HepG2 (cell line): Measurements from ENCODE around the gene FAM229A. TPM values are rescaled to one million over a fixed set of nuclear protein-coding genes. Genes with fewer than 3 reads are reported as not detected.

ENCODE experiments used
- ASH2L ChIP-seq: fragments of 300-600, 200-600 bp; sonication (generic); IDR thresholded peaks from 2 replicates; pipeline ENCODE4 v1.7.0; 2017; ENCODE audit warnings: low read depth, mild to moderate bottlenecking, moderate library complexity, mixed read lengths, low read length; ENCODE audit not compliant: insufficient read length
- ETS1 ChIP-seq: sonication (generic); formaldehyde crosslinking; IDR thresholded peaks from 2 replicates; pipeline ENCODE4 v1.4.0; 2020; ENCODE audit warnings: missing genetic modification reagents
- HNRNPL ChIP-seq: fragments of 200-400 bp; formaldehyde crosslinking; IDR thresholded peaks from 2 replicates; pipeline ENCODE4 v1.6.1; 2017; ENCODE audit warnings: mild to moderate bottlenecking, low read depth, low read length
- ISL2 ChIP-seq: sonication (generic); formaldehyde crosslinking; IDR thresholded peaks from 2 replicates; pipeline ENCODE4 v1.5.0; 2020; ENCODE audit warnings: missing genetic modification reagents
- JARID2 ChIP-seq: sonication (generic); formaldehyde crosslinking; IDR thresholded peaks from 2 replicates; pipeline ENCODE4 v1.8.1; 2023; ENCODE audit warnings: missing genetic modification reagents, inconsistent platforms; ENCODE audit not compliant: insufficient replicate concordance
- KLF16 ChIP-seq, 2 experiments: sonication (generic) in 1 of 2; formaldehyde crosslinking in 1 of 2; IDR thresholded peaks; 2 replicates each; pipeline versions ENCODE4 v1.6.1 to v1.8.0; 2016 to 2023; ENCODE audit warnings: missing genetic modification reagents in 2 of 2, missing compliant biosample characterization in 1 of 2
- MTF1 ChIP-seq: sonication (generic); formaldehyde crosslinking; IDR thresholded peaks from 2 replicates; pipeline ENCODE4 v1.5.0; 2020; ENCODE audit warnings: missing genetic modification reagents
- MYNN ChIP-seq: sonication (generic); formaldehyde crosslinking; IDR thresholded peaks from 2 replicates; pipeline ENCODE4 v1.4.0; 2020; ENCODE audit warnings: mild to moderate bottlenecking, low read depth, missing genetic modification reagents
- REL ChIP-seq: sonication (generic); formaldehyde crosslinking; conservative IDR thresholded peaks from 2 replicates; pipeline ENCODE4 v1.8.0; 2022; ENCODE audit warnings: mild to moderate bottlenecking, missing genetic modification reagents, moderate library complexity
- RNF2 ChIP-seq: fragments of 450-650 bp; conservative IDR thresholded peaks from 2 replicates; pipeline ENCODE4 v1.6.1; 2016; ENCODE audit warnings: low read depth
- SRSF1 ChIP-seq: fragments of 200-400 bp; formaldehyde crosslinking; optimal IDR thresholded peaks from 2 replicates; pipeline ENCODE3; 2017; ENCODE audit warnings: mild to moderate bottlenecking, low read depth, low read length, moderate library complexity
- TARDBP ChIP-seq: sonication (generic); formaldehyde crosslinking; IDR thresholded peaks from 2 replicates; pipeline ENCODE4 v1.8.0; 2022; ENCODE audit warnings: mild to moderate bottlenecking, missing genetic modification reagents
- TRIM24 ChIP-seq: sonication (generic); formaldehyde crosslinking; IDR thresholded peaks from 2 replicates; pipeline ENCODE4 v1.8.0; 2022; ENCODE audit warnings: mild to moderate bottlenecking, missing genetic modification reagents
- ZFP62 ChIP-seq: sonication (generic); formaldehyde crosslinking; IDR thresholded peaks from 2 replicates; pipeline ENCODE4 v1.4.0; 2020; ENCODE audit warnings: missing genetic modification reagents
- ZNF263 ChIP-seq: sonication (generic); formaldehyde crosslinking; IDR thresholded peaks from 2 replicates; pipeline ENCODE4 v1.4.0; 2020; ENCODE audit warnings: missing genetic modification reagents
- ZNF432 ChIP-seq: sonication (generic); formaldehyde crosslinking; IDR thresholded peaks from 2 replicates; pipeline ENCODE4 v1.5.0; 2020; ENCODE audit warnings: missing genetic modification reagents, mild to moderate bottlenecking, borderline replicate concordance
- ZNF564 ChIP-seq: sonication (generic); formaldehyde crosslinking; IDR thresholded peaks from 2 replicates; pipeline ENCODE4 v1.8.1; 2023; ENCODE audit warnings: mild to moderate bottlenecking, missing genetic modification reagents
- ZNF616 ChIP-seq: sonication (generic); formaldehyde crosslinking; IDR thresholded peaks from 2 replicates; pipeline ENCODE4 v1.5.0; 2020; ENCODE audit warnings: low read depth, mild to moderate bottlenecking, missing genetic modification reagents
- polyA plus RNA-seq, 8 experiments: library from polyadenylated mRNA; depleted of rRNA in 3 of 8; stranded (reverse) in 7 of 8; unstranded in 1 of 8; fragments of >200 nt; fragmentation: Illumina TruSeq in 4 of 8; extraction: Trizol in 4 of 8; gene quantifications; 2 replicates each; pipeline versions ENCODE4 v1.2.1 to v1.2.3, GENCODE V29; 2011 to 2016; ENCODE audit warnings: low read depth in 4 of 8, missing spikeins in 1 of 8, mixed read lengths in 1 of 8; ENCODE audit not compliant: insufficient read depth in 1 of 8
- total RNA-seq, 5 experiments: library from RNA; depleted of rRNA; stranded (reverse); fragments of >200 nt; fragmentation: Illumina TruSeq; extraction: Trizol; gene quantifications; 2 replicates each; pipeline ENCODE4 v1.2.3, GENCODE V29; 2016; ENCODE audit warnings: low read depth in 1 of 5
- TF ChIP-seq, protein P1 (sequence below): IDR thresholded peaks from 2 replicates; pipeline ENCODE4 v1.6.1; 2016; ENCODE audit warnings: missing compliant biosample characterization, missing genetic modification reagents, borderline replicate concordance
- TF ChIP-seq, protein P2 (sequence below): sonication (generic); formaldehyde crosslinking; IDR thresholded peaks from 2 replicates; pipeline ENCODE4 v1.4.0; 2020; ENCODE audit warnings: missing genetic modification reagents, borderline replicate concordance
- TF ChIP-seq, protein P3 (sequence below): sonication (generic); formaldehyde crosslinking; IDR thresholded peaks from 2 replicates; pipeline ENCODE4 v1.4.0; 2020; ENCODE audit warnings: missing genetic modification reagents, mild to moderate bottlenecking, borderline replicate concordance
- TF ChIP-seq, protein P4 (sequence below), 2 experiments: fragments of 450-650 bp in 1 of 2; sonication (generic) in 1 of 2; formaldehyde crosslinking; IDR thresholded peaks; 2 replicates each; pipeline versions ENCODE4 v1.5.0 to v1.8.0; 2020 to 2022; ENCODE audit warnings: mild to moderate bottlenecking in 1 of 2, missing genetic modification reagents in 1 of 2

Gene FAM229A
- total and polyA plus RNA-seq, 2 of the 13 experiments (the other 11 are each of a cell fraction or from before 2014, with no cell fraction given): 3.2 to 17.6 TPM

DNA sequence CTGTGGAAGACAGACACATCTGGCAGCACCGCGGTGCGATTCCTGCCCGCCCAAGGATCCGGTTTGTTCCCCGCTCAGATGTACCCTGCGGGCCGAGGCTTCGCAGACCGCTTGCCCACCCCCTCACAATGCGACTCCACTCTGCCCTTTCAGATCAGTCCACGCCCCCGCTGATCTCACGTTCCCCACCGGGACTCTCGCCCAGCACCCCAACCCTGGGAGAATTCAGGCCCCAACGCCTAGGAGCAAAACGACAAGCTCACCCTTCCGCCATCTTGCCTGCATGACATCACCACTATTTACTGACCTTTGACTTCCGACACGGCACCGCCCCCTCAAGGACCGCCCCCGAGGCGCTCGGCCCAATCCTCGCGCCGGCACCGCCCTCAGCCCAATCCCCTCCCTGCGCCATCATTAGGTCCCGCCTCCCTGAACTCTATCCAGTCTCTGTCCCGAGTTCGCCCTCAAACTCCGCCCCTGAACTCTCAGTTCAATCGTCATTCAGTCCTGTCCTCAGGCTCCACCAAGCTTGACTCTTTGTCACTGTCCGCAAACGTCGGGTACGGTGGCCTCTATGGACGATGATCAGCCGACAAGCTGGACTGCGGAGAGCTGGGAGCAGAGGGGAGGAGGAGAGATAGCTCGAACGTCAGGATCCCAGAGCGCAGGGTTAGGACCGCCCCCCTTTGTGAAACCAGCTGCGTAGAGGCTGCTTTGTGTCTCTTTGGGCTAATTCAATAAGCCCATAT lies 32.0 kb upstream of the FAM229A start, which contains the start of gene BSDC1 (continued):
- TF ChIP-seq KLF16 (CRISPR knock-in tag; IDR thresholded peaks at IDR 0.05): peak in 1 of 2 experiments; percentile 71; a peak in 1 of 4 replicates
- no peak for TF ChIP-seq MTF1 (CRISPR knock-in tag)
- TF ChIP-seq, protein P1, sequence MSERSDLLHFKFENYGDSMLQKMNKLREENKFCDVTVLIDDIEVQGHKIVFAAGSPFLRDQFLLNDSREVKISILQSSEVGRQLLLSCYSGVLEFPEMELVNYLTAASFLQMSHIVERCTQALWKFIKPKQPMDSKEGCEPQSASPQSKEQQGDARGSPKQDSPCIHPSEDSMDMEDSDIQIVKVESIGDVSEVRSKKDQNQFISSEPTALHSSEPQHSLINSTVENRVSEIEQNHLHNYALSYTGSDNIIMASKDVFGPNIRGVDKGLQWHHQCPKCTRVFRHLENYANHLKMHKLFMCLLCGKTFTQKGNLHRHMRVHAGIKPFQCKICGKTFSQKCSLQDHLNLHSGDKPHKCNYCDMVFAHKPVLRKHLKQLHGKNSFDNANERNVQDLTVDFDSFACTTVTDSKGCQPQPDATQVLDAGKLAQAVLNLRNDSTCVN (CRISPR knock-in tag): no peak
- TF ChIP-seq ZNF263 (CRISPR knock-in tag): peak; percentile 78
- TF ChIP-seq ISL2 (CRISPR knock-in tag): 0 out of 2 replicates have a peak, but pooled peaks have one; percentile 33
- no peak for TF ChIP-seq MYNN
- no peak for TF ChIP-seq ZNF564 (CRISPR knock-in tag)
- no peak for TF ChIP-seq ZNF432
- peak; percentile 68 for TF ChIP-seq ASH2L
- no peak for TF ChIP-seq ZFP62 (CRISPR knock-in tag)
- TF ChIP-seq HNRNPL: 0 out of 2 replicates have a peak, but pooled peaks have one; percentile 48
- no peak for TF ChIP-seq RNF2
- TF ChIP-seq, protein P2, sequence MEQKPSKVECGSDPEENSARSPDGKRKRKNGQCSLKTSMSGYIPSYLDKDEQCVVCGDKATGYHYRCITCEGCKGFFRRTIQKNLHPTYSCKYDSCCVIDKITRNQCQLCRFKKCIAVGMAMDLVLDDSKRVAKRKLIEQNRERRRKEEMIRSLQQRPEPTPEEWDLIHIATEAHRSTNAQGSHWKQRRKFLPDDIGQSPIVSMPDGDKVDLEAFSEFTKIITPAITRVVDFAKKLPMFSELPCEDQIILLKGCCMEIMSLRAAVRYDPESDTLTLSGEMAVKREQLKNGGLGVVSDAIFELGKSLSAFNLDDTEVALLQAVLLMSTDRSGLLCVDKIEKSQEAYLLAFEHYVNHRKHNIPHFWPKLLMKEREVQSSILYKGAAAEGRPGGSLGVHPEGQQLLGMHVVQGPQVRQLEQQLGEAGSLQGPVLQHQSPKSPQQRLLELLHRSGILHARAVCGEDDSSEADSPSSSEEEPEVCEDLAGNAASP: 0 out of 2 replicates have a peak, but pooled peaks have one; percentile 36
- TF ChIP-seq TRIM24 (CRISPR knock-in tag): no peak
- no peak for TF ChIP-seq JARID2
- 0 out of 2 replicates have a peak, but pooled peaks have one; percentile 19 for TF ChIP-seq REL
- TF ChIP-seq SRSF1: no peak
- TF ChIP-seq TARDBP (CRISPR knock-in tag): peak; percentile 84
- TF ChIP-seq, protein P3, sequence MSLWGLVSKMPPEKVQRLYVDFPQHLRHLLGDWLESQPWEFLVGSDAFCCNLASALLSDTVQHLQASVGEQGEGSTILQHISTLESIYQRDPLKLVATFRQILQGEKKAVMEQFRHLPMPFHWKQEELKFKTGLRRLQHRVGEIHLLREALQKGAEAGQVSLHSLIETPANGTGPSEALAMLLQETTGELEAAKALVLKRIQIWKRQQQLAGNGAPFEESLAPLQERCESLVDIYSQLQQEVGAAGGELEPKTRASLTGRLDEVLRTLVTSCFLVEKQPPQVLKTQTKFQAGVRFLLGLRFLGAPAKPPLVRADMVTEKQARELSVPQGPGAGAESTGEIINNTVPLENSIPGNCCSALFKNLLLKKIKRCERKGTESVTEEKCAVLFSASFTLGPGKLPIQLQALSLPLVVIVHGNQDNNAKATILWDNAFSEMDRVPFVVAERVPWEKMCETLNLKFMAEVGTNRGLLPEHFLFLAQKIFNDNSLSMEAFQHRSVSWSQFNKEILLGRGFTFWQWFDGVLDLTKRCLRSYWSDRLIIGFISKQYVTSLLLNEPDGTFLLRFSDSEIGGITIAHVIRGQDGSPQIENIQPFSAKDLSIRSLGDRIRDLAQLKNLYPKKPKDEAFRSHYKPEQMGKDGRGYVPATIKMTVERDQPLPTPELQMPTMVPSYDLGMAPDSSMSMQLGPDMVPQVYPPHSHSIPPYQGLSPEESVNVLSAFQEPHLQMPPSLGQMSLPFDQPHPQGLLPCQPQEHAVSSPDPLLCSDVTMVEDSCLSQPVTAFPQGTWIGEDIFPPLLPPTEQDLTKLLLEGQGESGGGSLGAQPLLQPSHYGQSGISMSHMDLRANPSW (CRISPR knock-in tag): no peak; the same call in 1 of the 2 replicates
- peak; percentile 66; the same call in 1 of the 2 replicates for TF ChIP-seq ZNF616 (CRISPR knock-in tag)
- no peak for TF ChIP-seq ETS1 (CRISPR knock-in tag)
- TF ChIP-seq, protein P4, sequence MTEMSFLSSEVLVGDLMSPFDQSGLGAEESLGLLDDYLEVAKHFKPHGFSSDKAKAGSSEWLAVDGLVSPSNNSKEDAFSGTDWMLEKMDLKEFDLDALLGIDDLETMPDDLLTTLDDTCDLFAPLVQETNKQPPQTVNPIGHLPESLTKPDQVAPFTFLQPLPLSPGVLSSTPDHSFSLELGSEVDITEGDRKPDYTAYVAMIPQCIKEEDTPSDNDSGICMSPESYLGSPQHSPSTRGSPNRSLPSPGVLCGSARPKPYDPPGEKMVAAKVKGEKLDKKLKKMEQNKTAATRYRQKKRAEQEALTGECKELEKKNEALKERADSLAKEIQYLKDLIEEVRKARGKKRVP (CRISPR knock-in tag; IDR thresholded peaks at IDR 0.05): peak in 1 of 2 experiments; percentile 32; a peak in 2 of 4 replicates
